Suppressor macrophage treated with lipopolysaccharide for 1 hour (primary cell): ENCODE measurements around the gene ACVR1.
"Not testable (repeated sequence)": the region's sequence is repeated elsewhere in the genome, so short reads cannot be mapped to it uniquely, and the experiment has no call there.

Experiments
- DNase-seq, 3 donors: peaks; one replicate each; pipeline ENCODE4 v3.0.0-alpha.2; 2020 to 2022

ACVR1 gene

GRCh38 chr2:157749684-157750083 is 126.4 kb downstream of the ACVR1 start:
- DNase-seq = no peak

DNA sequence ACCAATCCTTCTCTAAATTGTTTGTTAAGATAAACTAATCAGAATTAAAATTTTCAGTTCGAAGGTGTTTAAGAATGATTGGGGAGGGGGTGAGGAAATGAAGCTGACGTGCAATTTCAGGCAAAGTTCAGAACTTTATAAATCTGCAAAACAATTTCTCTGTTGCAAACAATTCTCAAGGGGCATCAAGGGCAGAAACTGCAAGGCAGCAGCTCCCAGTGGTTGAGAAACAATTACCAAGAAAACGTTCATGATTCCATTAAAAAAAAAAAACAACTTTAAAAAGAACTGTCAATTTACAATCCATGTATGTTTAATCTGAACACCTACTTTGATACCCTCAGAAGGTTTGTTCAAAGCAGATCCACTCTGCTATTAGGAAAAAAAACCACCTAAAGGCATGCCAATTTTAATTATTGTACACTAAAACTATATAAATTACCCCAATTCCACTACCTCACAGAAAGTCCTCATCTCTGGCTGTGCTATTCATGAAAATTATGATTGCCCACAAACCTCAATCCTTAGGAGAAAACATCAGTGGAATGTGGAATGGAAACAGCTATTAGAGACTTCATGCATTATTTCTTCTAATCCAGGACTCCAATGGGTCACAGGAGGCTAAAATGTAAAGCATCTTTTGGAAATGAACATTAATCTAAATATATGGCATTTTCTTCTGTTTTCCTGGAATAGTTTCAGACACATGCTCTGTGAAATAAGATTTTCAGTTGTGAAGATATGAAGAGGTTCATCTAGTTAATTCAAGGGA is 127.6 kb downstream of the ACVR1 start:
- no peak for DNase-seq

- no peak for DNase-seq
Measured at GRCh38 chr2:157747695-157748370, 128.3 kb downstream of the ACVR1 start.

DNA sequence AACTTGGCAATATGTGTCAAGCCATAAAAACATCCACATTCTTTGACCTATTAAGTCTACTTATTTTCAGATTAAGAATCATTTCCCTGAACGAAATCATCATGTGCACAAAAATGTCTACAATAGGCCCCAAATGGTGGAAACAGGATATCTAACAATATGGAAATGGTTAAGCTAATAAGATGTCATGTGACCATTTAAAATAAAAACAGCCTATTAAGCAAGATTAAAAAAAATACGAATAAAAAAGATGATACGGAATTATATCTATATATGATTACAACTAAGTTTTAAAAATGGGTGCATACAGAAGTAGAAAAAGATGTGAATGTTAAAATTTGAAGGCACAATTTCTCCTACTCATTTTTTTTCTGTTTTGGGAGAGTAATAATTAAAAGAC is 128.8 kb downstream of the ACVR1 start:
- DNase-seq = no peak

- no peak for DNase-seq
Measured at GRCh38 chr2:157746234-157746950, 129.7 kb downstream of the ACVR1 start.

GRCh38 chr2:157744571-157745076 is 131.5 kb downstream of the ACVR1 start:
- no peak for DNase-seq

- DNase-seq = no peak
Measured at GRCh38 chr2:157743051-157743450, 133.1 kb downstream of the ACVR1 start.

- no peak for DNase-seq
Measured at GRCh38 chr2:157741819-157742484, 134.2 kb downstream of the ACVR1 start.

DNA sequence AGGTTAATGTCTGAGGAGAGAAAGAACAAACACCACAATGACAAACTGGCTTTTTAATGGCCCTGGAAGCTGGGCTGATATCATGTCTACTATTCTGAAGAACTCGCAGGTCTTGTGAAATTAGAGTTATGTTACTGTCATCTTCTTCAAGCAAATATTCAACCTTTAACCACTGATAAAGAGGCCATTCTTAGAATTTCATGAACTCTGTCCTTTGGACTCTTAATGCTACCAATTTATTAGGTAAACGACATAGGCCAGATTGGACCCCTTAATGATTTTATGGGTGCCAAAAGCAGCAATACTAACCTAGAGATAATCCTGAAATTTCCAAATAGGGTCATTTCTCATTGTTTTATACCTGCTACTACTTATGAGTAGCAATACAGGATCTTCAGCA is 138.5 kb downstream of the ACVR1 start:
- DNase-seq = no peak

- no peak for DNase-seq
Measured at GRCh38 chr2:157735532-157735931, 140.6 kb downstream of the ACVR1 start.

GRCh38 chr2:157733263-157733662 is 142.9 kb downstream of the ACVR1 start:
- DNase-seq = no peak

DNA sequence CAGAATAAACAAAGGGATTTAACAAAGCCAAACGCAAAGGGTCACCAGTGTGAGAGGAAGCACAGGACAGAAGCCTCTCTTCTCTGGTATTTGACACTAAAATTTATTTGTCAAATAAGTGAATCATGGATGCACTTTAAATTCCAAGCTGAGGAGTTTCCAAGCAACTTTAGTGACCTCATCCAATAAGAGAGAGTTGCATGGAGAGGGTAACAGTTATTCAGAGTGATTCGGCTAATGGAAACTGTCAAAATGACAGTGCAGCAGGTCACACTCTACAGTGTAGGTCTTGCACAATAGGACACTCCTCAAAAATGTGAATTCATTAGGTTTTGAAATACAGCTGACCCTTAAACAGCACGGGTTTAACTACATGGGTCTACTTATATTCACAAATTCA is 143.5 kb downstream of the ACVR1 start:
- no peak for DNase-seq

DNA sequence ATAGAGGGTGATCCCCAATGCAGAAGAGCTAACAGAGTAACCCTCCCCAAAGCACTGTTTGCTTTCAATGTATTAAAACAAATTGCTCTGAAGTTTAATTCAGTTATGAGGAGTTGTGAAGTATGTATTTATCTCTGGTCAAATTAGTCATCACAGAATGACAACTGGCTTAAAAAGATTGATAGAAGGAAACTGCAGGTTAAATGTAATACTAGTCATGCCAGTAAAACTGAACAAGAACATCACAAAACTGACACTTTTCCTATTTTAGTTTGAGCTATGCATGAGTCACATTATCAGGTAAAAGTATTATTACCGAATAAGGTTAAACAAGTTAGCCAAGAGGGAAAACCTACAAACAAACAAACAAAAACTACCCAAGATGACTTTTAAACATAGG is 148.4 kb downstream of the ACVR1 start:
- DNase-seq = no peak

DNA sequence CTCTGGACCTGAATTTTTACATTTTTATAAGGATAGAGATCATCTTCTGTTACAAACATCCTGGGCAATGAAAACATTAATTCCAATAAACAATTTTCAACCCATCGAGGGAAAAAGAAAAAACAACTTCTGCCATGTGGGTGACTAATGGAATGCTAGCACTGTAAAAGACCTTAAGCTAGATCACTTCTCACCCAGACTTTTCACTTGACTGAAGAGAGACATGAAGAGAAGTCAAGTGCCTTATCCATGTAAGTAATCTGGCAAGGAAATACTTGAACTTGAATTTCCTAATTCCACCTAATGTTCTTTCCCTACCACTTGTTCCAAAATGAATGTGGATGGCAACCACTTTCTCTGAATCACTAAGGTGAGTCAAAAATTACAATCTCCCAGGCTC is 149.2 kb downstream of the ACVR1 start:
- no peak for DNase-seq

DNA sequence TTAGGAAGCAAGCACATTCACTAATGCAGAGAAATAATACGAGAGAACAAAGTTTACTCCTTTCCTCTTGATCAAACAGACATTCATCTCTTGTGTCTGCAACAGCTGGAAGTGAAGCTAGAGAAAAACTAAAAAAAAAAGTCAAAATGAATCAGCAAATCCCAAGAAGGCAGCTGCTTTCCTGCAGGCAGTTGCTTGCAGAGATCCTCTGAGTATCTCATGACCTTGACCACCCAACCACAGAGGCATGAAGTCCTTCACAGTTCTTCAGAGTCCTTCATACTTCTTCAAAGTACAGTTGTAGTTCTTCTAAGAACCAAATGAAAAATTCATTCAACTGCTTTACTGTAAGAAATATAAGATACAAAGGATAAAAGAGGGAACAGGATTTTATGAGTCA is 150.3 kb downstream of the ACVR1 start:
- DNase-seq = peak in 1 of 3 donors; percentile 3

DNA sequence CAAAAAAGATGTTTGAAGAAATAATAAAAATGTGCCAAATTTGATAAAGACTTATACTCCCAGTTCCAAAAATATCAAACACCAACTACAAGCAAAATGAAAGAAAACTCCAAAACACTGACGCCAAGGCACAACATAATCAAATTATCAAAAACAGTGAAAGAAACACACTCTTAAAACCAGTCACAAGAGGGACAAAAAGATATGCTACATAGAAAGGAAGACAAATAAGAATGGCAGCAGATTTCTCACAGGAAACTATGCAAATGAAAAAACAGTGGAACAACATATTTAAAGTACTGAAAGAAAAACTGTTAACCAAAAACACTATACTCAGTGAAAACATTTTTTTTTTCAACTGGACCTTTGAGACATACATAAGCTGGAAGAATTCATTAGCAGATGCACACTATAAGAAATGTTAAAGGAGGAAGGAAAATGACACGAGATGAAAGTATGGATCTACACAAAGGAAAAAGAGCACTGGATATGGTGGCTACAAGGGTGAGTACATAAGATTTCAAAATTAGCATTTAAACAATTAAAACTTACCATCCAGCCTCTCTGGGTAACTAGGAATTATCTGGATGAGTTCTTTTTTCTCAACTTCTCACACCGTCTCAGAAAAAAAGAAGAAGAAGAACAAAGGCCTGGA is 153.4 kb downstream of the ACVR1 start:
- peak in 2 of 3 donors; percentile 18 to 21 for DNase-seq

DNA sequence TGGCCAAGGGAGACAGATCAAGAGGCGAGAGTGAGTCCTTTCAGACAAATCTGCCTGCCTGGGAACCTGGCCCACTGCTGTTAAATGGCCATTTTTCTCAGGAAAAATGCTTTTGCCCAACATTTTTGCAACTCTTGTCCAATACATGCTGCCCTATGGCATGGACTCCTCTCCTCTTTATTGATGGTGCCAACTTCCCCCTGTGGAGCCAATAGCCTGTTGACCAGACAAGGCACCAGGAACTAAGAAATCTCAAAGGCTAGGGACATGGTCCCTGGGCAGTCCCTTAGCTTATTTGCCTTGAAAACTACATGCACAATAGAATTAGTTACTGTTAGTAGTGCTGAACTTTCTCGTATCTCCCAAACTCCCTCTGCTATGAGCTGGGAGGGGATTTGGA is 155.6 kb downstream of the ACVR1 start:
- no peak for DNase-seq

GRCh38 chr2:157704653-157705052 is 171.5 kb downstream of the ACVR1 start:
- DNase-seq = not testable (repeated sequence)

GRCh38 chr2:157704148-157704547 is 172.0 kb downstream of the ACVR1 start:
- DNase-seq = not testable (repeated sequence)

DNA sequence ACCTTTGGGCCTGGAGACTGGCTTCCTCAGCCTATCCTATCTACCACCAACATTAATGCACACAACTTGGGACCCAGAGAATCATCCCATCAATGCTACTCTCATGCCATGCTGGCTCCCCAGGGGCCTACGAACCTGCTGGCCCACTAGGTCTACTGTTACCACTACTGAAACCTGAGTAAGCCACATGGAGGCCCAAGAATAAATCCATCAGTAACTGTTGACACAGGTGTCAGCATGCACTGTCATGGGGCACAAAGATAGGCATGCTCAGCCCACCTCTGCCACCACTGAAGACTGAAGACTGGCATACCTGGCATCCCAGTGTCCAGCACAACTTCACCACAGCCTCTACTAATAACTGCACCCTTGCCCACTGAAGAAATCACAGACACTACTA is 176.3 kb downstream of the ACVR1 start:
- no peak for DNase-seq

DNA sequence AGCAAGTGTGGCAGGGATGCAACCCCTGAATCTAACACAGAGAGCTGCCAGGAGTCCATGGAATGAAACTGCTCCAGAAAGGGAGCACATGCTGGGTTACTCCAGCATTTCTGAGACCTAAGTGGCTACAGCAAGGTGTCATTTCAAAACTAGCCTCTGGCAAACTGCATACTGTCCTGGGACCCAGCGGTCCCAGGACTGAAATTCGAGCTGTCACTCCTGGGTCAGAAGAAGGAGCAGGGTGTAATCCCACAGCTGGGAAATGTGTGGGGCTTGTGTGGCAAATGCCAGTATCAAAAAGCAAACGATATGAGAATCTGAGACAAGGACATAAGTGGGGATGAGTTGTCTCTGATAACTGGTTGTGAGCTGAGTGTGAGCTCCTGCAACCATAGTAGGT is 177.1 kb downstream of the ACVR1 start:
- DNase-seq = no peak

DNA sequence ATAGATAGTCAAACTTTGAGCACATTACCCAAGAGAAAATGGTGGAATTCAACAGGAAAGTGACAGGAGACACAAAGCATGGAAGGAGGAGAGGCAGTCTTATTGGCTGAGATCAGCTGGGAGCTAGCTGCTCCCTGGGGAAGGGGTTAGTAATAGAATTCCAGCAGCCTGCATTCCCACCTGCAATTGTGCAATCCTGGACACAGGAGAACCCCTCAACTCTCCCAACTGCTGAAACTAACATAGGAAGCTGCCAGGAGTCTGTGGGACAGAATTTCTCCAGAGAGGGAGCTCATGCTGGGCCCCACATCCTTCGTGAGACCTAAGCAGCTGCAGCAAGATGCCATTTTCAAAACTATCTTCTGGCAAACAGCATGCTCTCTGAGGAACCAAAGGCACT is 177.7 kb downstream of the ACVR1 start:
- no peak for DNase-seq

DNA sequence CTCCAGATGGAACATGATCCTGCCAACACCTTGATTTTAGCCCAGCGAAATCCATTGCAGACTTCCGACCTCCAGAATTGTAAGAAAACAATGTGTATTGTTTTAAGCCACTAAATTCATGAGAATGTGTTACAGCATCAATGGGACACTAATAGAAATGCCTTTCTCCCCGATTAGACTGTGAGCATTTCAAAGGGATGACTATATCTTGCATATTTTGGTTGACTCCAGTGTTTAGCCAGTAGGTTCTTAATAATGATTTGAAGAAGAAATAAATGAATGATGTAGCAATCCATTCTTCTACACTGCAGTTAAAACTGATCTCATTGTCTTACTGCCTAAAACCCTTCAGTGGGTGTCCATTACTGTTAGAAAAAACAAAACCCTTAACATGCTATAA is 180.1 kb downstream of the ACVR1 start:
- no peak for DNase-seq
